GM12878 (cell line): ENCODE measurements around the gene SH3D19. TPM values are rescaled to one million over a fixed set of nuclear protein-coding genes. Genes with fewer than 3 reads are reported as not detected.

Experiments used
- ATAC-seq: fragments of 200-7000 bp; cut with Tn5 transposase; 3 replicates; pipeline ENCODE4 v1.9.1; 2020; ENCODE audit warnings: mild to moderate bottlenecking, moderate library complexity
- BruUV-seq: library from RNA; stranded (reverse); fragments of 400-500 nt; replicated peaks from 2 replicates; lab custom pipeline; 2021; lab: Mats Ljungman, UMichigan
- CTCF ChIA-PET: fragments of 300-600 bp; sonication (Branson Sonifier 250); formaldehyde crosslinking; extraction: SDS; loops from one replicate; lab custom pipeline; 2021; ENCODE audit warnings: inconsistent platforms; lab: Yijun Ruan, JAX
- POLR2A ChIA-PET: fragments of 350-600 bp; formaldehyde crosslinking; extraction: SDS; loops from one replicate; lab custom pipeline; 2021; ENCODE audit warnings: inconsistent platforms; lab: Charles Lee
- RAD21 ChIA-PET: fragments of 300-600 bp; sonication (Branson Sonifier 250); formaldehyde crosslinking; loops from one replicate; lab custom pipeline; 2023; ENCODE audit warnings: antibody characterized with exemption; ENCODE audit not compliant: unreplicated experiment; lab: Charles Lee
- SMC1A ChIA-PET: fragments of 300-600 bp; sonication (Branson Sonifier 250); formaldehyde crosslinking; loops from one replicate; lab custom pipeline; 2023; ENCODE audit not compliant: unreplicated experiment, uncharacterized antibody; lab: Charles Lee
- DNase-seq: peaks from one replicate; pipeline ENCODE4 v3.0.0-alpha.2; 2011; ENCODE audit warnings: low read depth, low spot score
- FAIRE-seq: peaks from 3 replicates; lab custom pipeline; 2011; peaks lifted over from hg19 to GRCh38; lab: Jason Lieb, UNC
- H2AFZ ChIP-seq: 2 replicates; pipeline ENCODE4 v1.6.0; 2011; ENCODE audit warnings: low read depth, low read length, control low read depth; ENCODE audit not compliant: control insufficient read depth
- H3K27ac ChIP-seq: 2 replicates; pipeline ENCODE4 v1.5.1; 2011; ENCODE audit warnings: control low read depth; ENCODE audit not compliant: control insufficient read depth, insufficient read depth
- H3K27me3 ChIP-seq, 2 experiments: replicated peaks in 1 of 2; 2 replicates each; pipeline versions ENCODE4 v1.6.0 to v1.6.1; 2011; ENCODE audit warnings: low read length in 1 of 2; ENCODE audit not compliant: control insufficient read depth in 2 of 2, insufficient read depth in 2 of 2
- H3K36me3 ChIP-seq, 2 experiments: 2 replicates each; pipeline ENCODE4 v1.5.1; 2011; ENCODE audit warnings: low read length in 1 of 2; ENCODE audit not compliant: control insufficient read depth in 2 of 2, insufficient read depth in 2 of 2
- H3K4me1 ChIP-seq: 2 replicates; pipeline ENCODE4 v1.6.1; 2011; ENCODE audit warnings: mild to moderate bottlenecking, low read length, moderate library complexity, mixed read lengths; ENCODE audit not compliant: control insufficient read depth, insufficient read depth
- H3K4me2 ChIP-seq: 2 replicates; pipeline ENCODE4 v1.6.0; 2011; ENCODE audit warnings: control low read depth; ENCODE audit not compliant: control insufficient read depth, insufficient read depth
- H3K4me3 ChIP-seq: fragments of 200-600 bp; sonication (generic); 2 replicates; pipeline ENCODE4 v1.5.1; 2016
- H3K79me2 ChIP-seq: 2 replicates; pipeline ENCODE4 v1.6.0; 2011; ENCODE audit warnings: low read length; ENCODE audit not compliant: control insufficient read depth, insufficient read depth
- H3K9ac ChIP-seq: 2 replicates; pipeline ENCODE4 v1.8.0; 2011; ENCODE audit warnings: low read length, control low read depth, mixed read lengths; ENCODE audit not compliant: control insufficient read depth, insufficient read depth
- H3K9me3 ChIP-seq: replicated peaks from 3 replicates; pipeline ENCODE4 v1.5.1; 2011; ENCODE audit warnings: mild to moderate bottlenecking, low read length; ENCODE audit not compliant: control insufficient read depth, insufficient read depth
- H4K20me1 ChIP-seq: 2 replicates; pipeline ENCODE4 v1.6.0; 2011; ENCODE audit not compliant: control insufficient read depth, insufficient read depth
- ASH2L ChIP-seq: fragments of 300-600, 200-600 bp; sonication (generic); IDR thresholded peaks from 2 replicates; pipeline ENCODE4 v1.6.1; 2017; ENCODE audit warnings: low read depth, mild to moderate bottlenecking, borderline replicate concordance
- BCL3 ChIP-seq: IDR thresholded peaks from 2 replicates; pipeline ENCODE4 v1.6.1; 2011; ENCODE audit warnings: borderline replicate concordance, low read depth, mild to moderate bottlenecking, moderate library complexity, low read length; ENCODE audit not compliant: insufficient read depth, poor library complexity, severe bottlenecking
- CREM ChIP-seq: IDR thresholded peaks from 2 replicates; pipeline ENCODE4 v1.6.1; 2014; ENCODE audit warnings: antibody characterized with exemption, low read depth
- PAX5 ChIP-seq: IDR thresholded peaks from 2 replicates; pipeline ENCODE4 v1.6.1; 2011; ENCODE audit warnings: low read depth, low read length, borderline replicate concordance
- POLR2AphosphoS2 ChIP-seq: IDR thresholded peaks from 2 replicates; pipeline ENCODE4 v1.6.1; 2011; ENCODE audit warnings: low read depth, mild to moderate bottlenecking, low read length, improper control_type of control experiment, moderate library complexity
- RAD21 ChIP-seq: IDR thresholded peaks from 2 replicates; pipeline ENCODE4 v1.6.1; 2011; ENCODE audit warnings: mild to moderate bottlenecking, low read depth, low read length, moderate library complexity; ENCODE audit not compliant: insufficient read depth
- RUNX3 ChIP-seq: IDR thresholded peaks from 2 replicates; pipeline ENCODE4 v1.6.1; 2012; ENCODE audit warnings: low read length, inconsistent platforms
- WGBS: methylation state at CpG from one replicate; pipeline ENCODE4 v1.1.6; 2016; ENCODE audit warnings: low lambda C conversion rate; ENCODE audit not compliant: insufficient replicate concordance, insufficient coverage; ENCODE audit errors: missing lambda C conversion rate; 5-methylcytosine and 5-hydroxymethylcytosine counted together
- in situ Hi-C: fragments of 300-500 bp; cut with MboI; formaldehyde crosslinking; loops from 9 replicates; pipeline ENCODE4 v1.14.3; 2018; ENCODE audit warnings: mixed read lengths
- intact Hi-C: fragments of 100-400 bp; cut with micrococcal nuclease; formaldehyde crosslinking; loops from one replicate; pipeline ENCODE4 v1.14.2; 2022; ENCODE audit not compliant: unreplicated experiment
- polyA plus RNA-seq, 11 experiments: library from polyadenylated mRNA; depleted of rRNA in 4 of 11; unstranded in 6 of 11; stranded (reverse) in 5 of 11; fragments of >200 nt; fragmentation: Nextera tagmentation in 4 of 11; fragmentation: Illumina TruSeq in 1 of 11; extraction: Ambion mirVana in 4 of 11; extraction: Trizol in 1 of 11; gene quantifications; 1 replicate in 1 of 11; 2 replicates in 10 of 11; pipeline versions ENCODE4 v1.2.1 to v1.2.3, GENCODE V29; 2011 to 2016; ENCODE audit warnings: inconsistent platforms in 2 of 11, missing spikeins in 2 of 11, low read depth in 1 of 11
- total RNA-seq, 4 experiments: library from RNA; depleted of rRNA in 3 of 4; stranded (reverse); fragments of >200 nt in 3 of 4; fragmentation: Illumina TruSeq in 1 of 4; extraction: Trizol in 1 of 4; gene quantifications; 2 replicates each; pipeline versions ENCODE4 v1.2.1 to v1.2.3, GENCODE V29; 2013 to 2021
- TF ChIP-seq, protein P1 (sequence below): fragments of 450-650 bp; IDR thresholded peaks from 2 replicates; pipeline ENCODE4 v1.6.1; 2017; ENCODE audit warnings: borderline replicate concordance
- TF ChIP-seq, protein P2 (sequence below): fragments of 450-650 bp; formaldehyde crosslinking; IDR thresholded peaks from 2 replicates; pipeline ENCODE4 v1.4.0; 2022; ENCODE audit warnings: mild to moderate bottlenecking, moderate library complexity

The SH3D19 gene
- total and polyA plus RNA-seq, 10 of the 15 experiments (the other 5 are each of a cell fraction or from before 2014, with no cell fraction given): 0.03 to 6.9 (median 0.33) TPM; not detected in 3

GRCh38 chr4:151313306-151314009 is 11.9 kb downstream of the SH3D19 start:
- no peaks in the 10 kb centered on the region for H4K20me1 ChIP-seq
- 26% methylated on average over 6 of the region's 6 CpGs for WGBS
- no TSS peak for BruUV-seq
- ChIA-PET POLR2A (no interaction called here), RAD21 (no interaction called here), SMC1A (interaction anchor here (0.7 kb wide), 1 partner anchor 160 kb away, joined by 3 read pairs; no protein-coding TSS in a partner anchor), CTCF (interaction anchor here (0.6 to 0.8 kb wide), 2 partner anchors 10 to 1150 kb away, joined by 3 to 4 read pairs; no protein-coding TSS in a partner anchor)
- TF ChIP-seq POLR2AphosphoS2: no peak
- H3K27me3 ChIP-seq: no peaks in the 10 kb centered on the region; a peak in 1 of 4 replicates
- H3K4me2 ChIP-seq: no peak overlapping the region
- FAIRE-seq: no peak
- in situ Hi-C loops: no loop called here
- H2AFZ ChIP-seq: no peak overlapping the region
- no peaks in the 10 kb centered on the region for H3K9me3 ChIP-seq
- ATAC-seq: no peak
- H3K4me1 ChIP-seq: no peaks in the 10 kb centered on the region
- no peak overlapping the region for H3K4me3 ChIP-seq
- no peak for DNase-seq
- H3K36me3 ChIP-seq: no peaks in the 10 kb centered on the region
- intact Hi-C loops: no loop called here
- H3K79me2 ChIP-seq: no peaks in the 10 kb centered on the region
- H3K27ac ChIP-seq: no peak overlapping the region
- no peak overlapping the region for H3K9ac ChIP-seq

DNA sequence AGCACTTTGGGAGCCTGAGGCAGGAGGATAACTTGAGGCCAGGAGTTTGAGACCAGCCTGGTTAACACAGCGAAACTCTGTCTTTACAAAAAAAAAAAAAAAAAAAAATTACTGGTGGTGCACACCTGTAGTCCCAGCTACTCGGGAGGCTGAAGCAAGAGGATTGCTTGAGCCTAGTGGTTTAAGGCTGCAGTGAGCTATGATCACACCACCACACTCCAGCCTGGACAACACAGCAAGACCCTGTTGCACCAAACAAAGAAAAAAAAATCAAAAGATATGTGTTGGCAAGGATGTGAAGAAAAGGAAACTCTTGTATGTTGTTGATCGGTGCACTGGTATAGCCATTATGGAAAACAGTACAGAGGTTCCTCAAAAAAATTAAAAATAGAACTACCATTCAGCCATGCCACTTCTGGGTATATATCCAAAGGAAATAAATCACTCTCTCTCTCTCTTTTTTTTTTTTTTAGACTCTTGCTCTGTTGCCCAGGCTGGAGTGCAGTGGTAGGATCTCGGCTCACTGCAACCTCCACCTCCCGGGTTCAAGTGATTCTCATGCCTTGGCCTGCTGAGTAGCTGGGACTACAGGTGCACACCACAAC is 15.2 kb downstream of the SH3D19 start:
- Histone ChIP-seq H3K4me2 (no peak overlapping the region), H3K9ac (no peak overlapping the region), H3K9me3 (no peaks in the 10 kb centered on the region), H3K4me3 (no peak overlapping the region), H3K27ac (no peak overlapping the region), H3K79me2 (no peaks in the 10 kb centered on the region), H2AFZ (no peak overlapping the region), H4K20me1 (no peaks in the 10 kb centered on the region), H3K27me3 (no peaks in the 10 kb centered on the region; a peak in 1 of 4 replicates), H3K36me3 (no peaks in the 10 kb centered on the region), H3K4me1 (no peaks in the 10 kb centered on the region)
- in situ Hi-C loops: no loop called here
- DNase-seq: no peak
- POLR2A ChIA-PET: interaction anchor here (0.6 kb wide), 1 partner anchor 12 kb away, joined by 4 read pairs; no protein-coding TSS in a partner anchor
- CTCF ChIA-PET: no interaction called here
- no TSS peak for BruUV-seq
- FAIRE-seq: no peak
- intact Hi-C loops: no loop called here
- WGBS: 61% methylated on average over 4 of the region's 5 CpGs
- SMC1A ChIA-PET: no interaction called here
- RAD21 ChIA-PET: no interaction called here
- no peak for ATAC-seq
- TF ChIP-seq PAX5 (no peak), BCL3 (no peak), ASH2L (no peak), RAD21 (no peak), RUNX3 (no peak), CREM (no peak)
- TF ChIP-seq, protein P1, sequence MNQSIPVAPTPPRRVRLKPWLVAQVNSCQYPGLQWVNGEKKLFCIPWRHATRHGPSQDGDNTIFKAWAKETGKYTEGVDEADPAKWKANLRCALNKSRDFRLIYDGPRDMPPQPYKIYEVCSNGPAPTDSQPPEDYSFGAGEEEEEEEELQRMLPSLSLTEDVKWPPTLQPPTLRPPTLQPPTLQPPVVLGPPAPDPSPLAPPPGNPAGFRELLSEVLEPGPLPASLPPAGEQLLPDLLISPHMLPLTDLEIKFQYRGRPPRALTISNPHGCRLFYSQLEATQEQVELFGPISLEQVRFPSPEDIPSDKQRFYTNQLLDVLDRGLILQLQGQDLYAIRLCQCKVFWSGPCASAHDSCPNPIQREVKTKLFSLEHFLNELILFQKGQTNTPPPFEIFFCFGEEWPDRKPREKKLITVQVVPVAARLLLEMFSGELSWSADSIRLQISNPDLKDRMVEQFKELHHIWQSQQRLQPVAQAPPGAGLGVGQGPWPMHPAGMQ: no peak
- TF ChIP-seq, protein P2, sequence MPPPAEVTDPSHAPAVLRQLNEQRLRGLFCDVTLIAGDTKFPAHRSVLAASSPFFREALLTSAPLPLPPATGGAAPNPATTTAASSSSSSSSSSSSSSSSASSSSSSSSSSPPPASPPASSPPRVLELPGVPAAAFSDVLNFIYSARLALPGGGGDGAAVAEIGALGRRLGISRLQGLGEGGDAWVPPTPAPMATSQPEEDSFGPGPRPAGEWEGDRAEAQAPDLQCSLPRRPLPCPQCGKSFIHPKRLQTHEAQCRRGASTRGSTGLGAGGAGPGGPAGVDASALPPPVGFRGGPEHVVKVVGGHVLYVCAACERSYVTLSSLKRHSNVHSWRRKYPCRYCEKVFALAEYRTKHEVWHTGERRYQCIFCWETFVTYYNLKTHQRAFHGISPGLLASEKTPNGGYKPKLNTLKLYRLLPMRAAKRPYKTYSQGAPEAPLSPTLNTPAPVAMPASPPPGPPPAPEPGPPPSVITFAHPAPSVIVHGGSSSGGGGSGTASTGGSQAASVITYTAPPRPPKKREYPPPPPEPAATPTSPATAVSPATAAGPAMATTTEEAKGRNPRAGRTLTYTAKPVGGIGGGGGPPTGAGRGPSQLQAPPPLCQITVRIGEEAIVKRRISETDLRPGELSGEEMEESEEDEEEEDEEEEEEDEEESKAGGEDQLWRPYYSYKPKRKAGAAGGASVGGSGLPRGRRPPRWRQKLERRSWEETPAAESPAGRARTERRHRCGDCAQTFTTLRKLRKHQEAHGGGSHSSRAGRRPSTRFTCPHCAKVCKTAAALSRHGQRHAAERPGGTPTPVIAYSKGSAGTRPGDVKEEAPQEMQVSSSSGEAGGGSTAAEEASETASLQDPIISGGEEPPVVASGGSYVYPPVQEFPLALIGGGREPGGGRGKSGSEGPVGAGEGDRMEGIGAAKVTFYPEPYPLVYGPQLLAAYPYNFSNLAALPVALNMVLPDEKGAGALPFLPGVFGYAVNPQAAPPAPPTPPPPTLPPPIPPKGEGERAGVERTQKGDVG: no peak
